ENCODE measurements around the gene AXIN1. TPM values are rescaled to one million over a fixed set of nuclear protein-coding genes. Genes with fewer than 3 reads are reported as not detected.
A peak's percentile ranks its signal among the peaks of the same experiment; 100 is the strongest.
"Not testable (repeated sequence)": the region's sequence is repeated elsewhere in the genome, so short reads cannot be mapped to it uniquely, and the experiment has no call there.

AXIN1 gene
- total RNA-seq, 1 donor from 2014 or later, result 29.1 TPM

DNA sequence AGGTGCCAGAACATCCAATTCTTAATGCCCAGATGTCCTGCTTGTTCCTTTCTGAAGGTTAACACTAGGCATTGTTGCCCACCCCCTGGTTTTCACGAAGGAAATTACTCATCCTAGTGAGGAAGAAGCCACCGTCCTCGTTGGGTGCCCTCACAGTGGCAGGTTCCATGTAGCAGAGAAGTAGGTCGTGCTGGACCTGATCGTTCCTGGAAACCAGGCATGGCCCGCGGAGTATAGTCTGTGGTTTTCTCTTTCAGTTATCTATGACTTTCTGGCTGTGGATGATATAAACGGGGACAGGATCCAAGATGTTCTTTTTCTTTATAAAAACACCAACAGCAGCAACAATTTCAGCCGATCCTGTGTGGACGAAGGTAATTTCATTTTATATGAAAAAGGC is 93.3 kb downstream of the AXIN1 start:
- Mint-ChIP-seq H3K4me1 (ENCODE audit: low read depth) (peaks cover 8% of the 10 kb centered on the region), H3K36me3 (ENCODE audit: low read depth) (peaks cover 18% of the 10 kb centered on the region), H3K27me3 (ENCODE audit: low read depth) (no peaks in the 10 kb centered on the region), H3K9me3 (no peaks in the 10 kb centered on the region), H3K27ac (no peak overlapping the region), H3K4me3 (ENCODE audit: low read depth) (no peak overlapping the region)
- intact Hi-C loops (cut with micrococcal nuclease), result no loop called here
- no peak for DNase-seq (ENCODE audit: low spot score)

DNA sequence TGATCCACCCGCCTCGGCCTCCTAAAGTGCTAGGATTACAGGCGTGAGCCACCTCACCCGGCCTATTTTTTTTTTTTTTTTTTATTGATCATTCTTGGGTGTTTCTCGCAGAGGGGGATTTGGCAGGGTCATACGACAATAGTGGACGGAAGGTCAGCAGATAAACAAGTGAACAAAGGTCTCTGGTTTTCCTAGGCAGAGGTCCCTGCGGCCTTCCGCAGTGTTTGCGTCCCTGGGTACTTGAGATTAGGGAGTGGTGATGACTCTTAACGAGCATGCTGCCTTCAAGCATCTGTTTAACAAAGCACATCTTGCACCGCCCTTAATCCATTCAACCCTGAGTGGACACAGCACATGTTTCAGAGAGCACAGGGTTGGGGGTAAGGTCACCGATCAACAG is 94.4 kb downstream of the AXIN1 start:
- intact Hi-C loops (cut with micrococcal nuclease); H3K4me3 Mint-ChIP-seq (ENCODE audit: low read depth); H3K27ac Mint-ChIP-seq; H3K27me3 Mint-ChIP-seq (ENCODE audit: low read depth); DNase-seq (ENCODE audit: low spot score); H3K9me3 Mint-ChIP-seq: not testable (repeated sequence)
- H3K36me3 Mint-ChIP-seq (ENCODE audit: low read depth), result peaks cover 20% of the 10 kb centered on the region
- H3K4me1 Mint-ChIP-seq (ENCODE audit: low read depth), result peaks cover 11% of the 10 kb centered on the region

DNA sequence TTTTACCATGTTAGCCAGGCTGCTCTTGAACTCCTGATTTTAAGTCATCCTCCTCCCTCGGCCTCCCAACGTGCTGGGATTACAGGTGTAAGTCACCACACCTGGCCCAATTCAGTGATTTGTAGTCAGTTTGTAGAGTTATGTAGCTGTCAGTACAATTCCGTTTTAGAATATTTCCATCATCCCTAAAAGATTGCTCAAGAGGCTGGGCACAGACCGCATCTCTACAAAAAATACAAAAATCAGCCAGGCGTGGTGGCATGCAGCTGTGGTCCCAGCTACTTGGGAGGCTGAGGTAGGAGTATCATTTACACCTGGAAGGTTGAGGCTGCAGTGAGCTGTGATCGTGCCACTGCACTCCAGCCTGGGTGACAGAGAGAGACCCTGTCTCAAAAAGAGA is 97.3 kb downstream of the AXIN1 start:
- no peaks in the 10 kb centered on the region for H3K9me3 Mint-ChIP-seq
- no peaks in the 10 kb centered on the region for H3K27me3 Mint-ChIP-seq (ENCODE audit: low read depth)
- H3K4me1 Mint-ChIP-seq (ENCODE audit: low read depth), result peaks cover 26% of the 10 kb centered on the region
- intact Hi-C loops (cut with micrococcal nuclease), result no loop called here
- no peak overlapping the region for H3K4me3 Mint-ChIP-seq (ENCODE audit: low read depth)
- DNase-seq (ENCODE audit: low spot score), result no peak
- peaks cover 20% of the 10 kb centered on the region for H3K36me3 Mint-ChIP-seq (ENCODE audit: low read depth)
- H3K27ac Mint-ChIP-seq, result no peak overlapping the region

DNA sequence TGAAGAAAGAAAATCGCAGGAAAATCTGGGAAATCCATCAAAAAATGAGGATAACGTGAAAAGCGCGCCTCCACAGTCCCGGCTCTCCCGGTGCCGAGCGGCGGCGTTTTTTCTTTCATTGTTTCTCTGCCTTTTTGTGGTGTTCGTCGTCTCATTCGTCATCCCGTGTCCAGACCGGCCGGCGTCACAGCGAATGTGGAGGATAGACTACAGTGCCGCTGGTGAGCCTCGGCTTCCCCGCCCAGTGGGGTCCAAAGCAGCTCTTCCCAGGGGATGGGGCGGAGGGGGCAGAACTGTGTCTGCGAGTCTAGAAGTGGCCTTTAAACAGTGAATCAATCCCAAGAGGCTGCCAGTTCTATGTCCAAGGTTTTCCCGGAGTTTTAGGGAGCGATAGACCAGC is 98.1 kb downstream of the AXIN1 start:
- H3K36me3 Mint-ChIP-seq (ENCODE audit: low read depth), result peaks cover 20% of the 10 kb centered on the region
- no peak for DNase-seq (ENCODE audit: low spot score)
- H3K4me1 Mint-ChIP-seq (ENCODE audit: low read depth), result peaks cover 27% of the 10 kb centered on the region
- H3K27me3 Mint-ChIP-seq (ENCODE audit: low read depth), result no peaks in the 10 kb centered on the region
- no peak overlapping the region for H3K27ac Mint-ChIP-seq
- H3K4me3 Mint-ChIP-seq (ENCODE audit: low read depth), result no peak overlapping the region
- intact Hi-C loops (cut with micrococcal nuclease), result no loop called here
- no peaks in the 10 kb centered on the region for H3K9me3 Mint-ChIP-seq

DNA sequence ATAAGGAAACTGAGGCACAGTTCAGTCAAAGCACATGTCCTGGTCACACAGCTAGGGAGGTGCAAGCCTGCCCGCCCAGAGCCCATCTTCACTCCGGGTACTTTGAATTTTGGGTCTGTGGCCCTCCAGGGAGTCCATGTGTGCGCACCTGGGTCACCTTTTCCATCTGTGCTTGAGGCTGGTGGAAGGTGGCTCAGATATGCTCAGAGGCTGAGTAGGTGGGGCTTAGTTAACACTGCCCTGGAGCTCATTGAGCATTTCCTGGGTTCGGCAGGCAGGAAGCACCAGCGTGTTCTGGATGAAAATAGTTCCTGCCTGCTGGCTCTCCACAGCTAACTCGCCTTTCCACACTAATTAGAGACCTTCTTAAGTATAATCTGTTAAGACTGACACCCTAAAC is 98.7 kb downstream of the AXIN1 start:
- intact Hi-C loops (cut with micrococcal nuclease), result no loop called here
- no peak for DNase-seq (ENCODE audit: low spot score)

DNA sequence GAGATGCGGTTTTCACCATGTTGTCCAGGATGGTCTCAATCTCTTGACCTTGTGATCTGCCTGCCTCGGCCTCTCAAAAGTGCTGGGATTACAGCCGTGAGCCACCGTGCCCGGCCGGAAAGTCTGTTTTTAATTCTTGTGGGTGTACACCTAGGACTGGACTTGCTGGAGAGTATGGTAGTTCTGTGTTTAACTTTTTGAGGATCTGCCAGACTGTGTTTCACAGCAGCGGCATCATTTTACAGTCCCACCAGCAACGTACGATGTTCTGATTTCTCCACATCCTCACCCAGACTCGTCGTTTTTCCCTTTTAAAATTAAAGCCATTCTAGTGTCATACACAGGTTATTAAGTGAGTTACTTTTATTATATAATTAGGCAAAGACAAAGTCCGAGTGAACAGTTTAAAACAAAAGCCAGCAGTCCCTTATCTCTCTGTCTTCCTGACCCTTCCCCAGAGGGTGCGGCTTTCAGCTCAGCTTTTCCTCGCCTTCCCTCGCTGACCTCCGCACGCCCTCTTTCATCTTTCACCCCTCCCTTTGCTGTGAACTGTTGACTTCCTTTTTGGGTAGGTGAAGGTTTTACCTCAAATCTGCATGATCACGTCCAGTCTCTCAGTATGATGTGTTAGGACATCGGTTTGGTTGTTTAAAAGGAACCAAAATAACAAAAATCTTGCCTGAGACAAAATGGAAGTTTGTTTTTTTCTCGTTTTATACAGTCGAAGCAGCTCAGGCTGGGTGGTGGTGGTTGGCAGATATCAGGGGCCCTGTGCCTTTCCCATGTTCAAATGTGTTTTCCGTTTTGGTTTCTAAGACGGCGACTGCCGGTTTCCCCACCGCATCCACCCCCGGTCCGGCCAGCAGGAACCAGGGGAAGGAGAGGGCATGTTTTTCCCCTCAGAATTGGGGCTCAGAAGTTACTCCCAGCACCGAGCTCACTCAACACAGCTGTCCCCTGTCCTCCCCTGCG is 99.9 kb downstream of the AXIN1 start:
- Mint-ChIP-seq H3K9me3 (no peaks in the 10 kb centered on the region), H3K36me3 (ENCODE audit: low read depth) (peaks cover 20% of the 10 kb centered on the region), H3K4me1 (ENCODE audit: low read depth) (peaks cover 27% of the 10 kb centered on the region), H3K27ac (peak overlapping the region; percentile 92), H3K4me3 (ENCODE audit: low read depth) (peak overlapping the region; percentile 80), H3K27me3 (ENCODE audit: low read depth) (no peaks in the 10 kb centered on the region)
- intact Hi-C loops (cut with micrococcal nuclease), result loop anchor here (1.0 kb wide), 1 partner anchor 17 kb away; no protein-coding TSS in a partner anchor
- peak; percentile 30 for DNase-seq (ENCODE audit: low spot score)

More for the DNA sequence above, 98.7 kb downstream of the AXIN1 start:
- peak overlapping the region; percentile 46 for H3K27ac Mint-ChIP-seq
- H3K4me3 Mint-ChIP-seq (ENCODE audit: low read depth), result no peak overlapping the region
- H3K27me3 Mint-ChIP-seq (ENCODE audit: low read depth), result no peaks in the 10 kb centered on the region
- H3K36me3 Mint-ChIP-seq (ENCODE audit: low read depth), result peaks cover 20% of the 10 kb centered on the region
- no peaks in the 10 kb centered on the region for H3K9me3 Mint-ChIP-seq
- H3K4me1 Mint-ChIP-seq (ENCODE audit: low read depth), result peaks cover 27% of the 10 kb centered on the region

DNA sequence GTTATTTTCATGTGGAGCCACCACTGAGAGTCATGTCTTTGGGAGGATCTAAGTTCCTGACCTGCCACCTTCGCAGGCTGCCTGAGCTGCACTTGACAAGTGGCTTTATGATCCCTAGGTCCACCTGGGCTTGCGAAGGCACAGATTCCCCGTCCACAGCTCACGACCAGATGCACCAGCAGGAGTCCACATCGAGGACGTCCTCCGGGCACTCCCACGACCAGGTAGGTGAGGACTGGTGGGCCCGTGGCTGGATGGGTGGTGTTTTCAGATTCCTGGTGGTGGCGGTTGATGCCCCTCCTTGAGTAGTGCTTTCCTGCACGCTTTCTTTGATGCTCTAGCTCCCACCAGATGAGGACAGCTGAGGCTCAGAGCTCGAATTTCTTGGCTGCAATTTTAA is 103.1 kb downstream of the AXIN1 start:
- peaks cover 19% of the 10 kb centered on the region for H3K4me1 Mint-ChIP-seq (ENCODE audit: low read depth)
- no peak overlapping the region for H3K4me3 Mint-ChIP-seq (ENCODE audit: low read depth)
- no peaks in the 10 kb centered on the region for H3K9me3 Mint-ChIP-seq
- intact Hi-C loops (cut with micrococcal nuclease), result no loop called here
- H3K27me3 Mint-ChIP-seq (ENCODE audit: low read depth), result no peaks in the 10 kb centered on the region
- no peak overlapping the region for H3K27ac Mint-ChIP-seq
- DNase-seq (ENCODE audit: low spot score), result no peak
- H3K36me3 Mint-ChIP-seq (ENCODE audit: low read depth), result peaks cover 9% of the 10 kb centered on the region

DNA sequence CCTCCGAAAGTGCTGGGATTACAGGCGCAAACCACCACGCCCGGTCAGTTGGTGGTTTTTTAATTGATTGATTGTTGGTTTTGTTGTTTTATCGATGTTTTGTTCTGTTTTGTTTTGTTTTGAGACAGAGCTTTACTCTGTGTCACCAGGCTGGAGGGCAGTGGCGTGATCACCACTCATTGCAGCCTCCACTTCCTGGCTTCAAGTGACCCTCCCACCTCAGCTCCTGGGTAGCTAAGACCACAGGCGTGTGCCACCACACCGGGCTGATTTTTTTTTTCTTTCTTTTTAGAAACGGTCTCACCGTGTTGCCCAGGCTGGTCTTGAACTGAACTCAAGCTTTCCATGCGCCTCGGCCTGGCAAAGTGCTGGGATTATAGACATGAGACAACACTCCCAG is 105.5 kb downstream of the AXIN1 start:
- Mint-ChIP-seq H3K27me3 (ENCODE audit: low read depth) (no peaks in the 10 kb centered on the region), H3K4me3 (ENCODE audit: low read depth) (no peak overlapping the region), H3K36me3 (ENCODE audit: low read depth) (peaks cover 2% of the 10 kb centered on the region), H3K9me3 (no peaks in the 10 kb centered on the region), H3K27ac (no peak overlapping the region), H3K4me1 (ENCODE audit: low read depth) (peaks cover 8% of the 10 kb centered on the region)
- intact Hi-C loops (cut with micrococcal nuclease), result no loop called here
- no peak for DNase-seq (ENCODE audit: low spot score)

DNA sequence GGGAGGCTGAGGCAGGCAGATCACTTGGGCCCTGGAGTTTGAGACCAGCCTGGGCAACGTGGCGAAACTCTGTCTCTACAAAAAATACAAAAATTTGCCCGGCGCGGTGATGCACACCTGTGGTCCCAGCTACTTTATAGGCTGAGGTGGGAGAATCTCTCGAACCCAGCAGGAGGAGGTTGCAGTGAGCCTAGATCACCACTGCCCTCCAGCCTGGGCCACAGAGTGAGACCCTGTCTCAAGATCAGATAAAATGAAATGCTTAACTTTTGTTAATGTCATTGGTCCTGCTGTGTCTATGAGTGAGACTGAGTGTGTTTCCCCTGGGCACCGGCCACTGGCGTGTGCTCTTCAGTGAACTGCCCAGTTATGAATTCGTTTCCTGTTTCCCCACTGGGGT is 107.4 kb downstream of the AXIN1 start:
- no peaks in the 10 kb centered on the region for H3K9me3 Mint-ChIP-seq
- no peaks in the 10 kb centered on the region for H3K36me3 Mint-ChIP-seq (ENCODE audit: low read depth)
- no peak for DNase-seq (ENCODE audit: low spot score)
- no peaks in the 10 kb centered on the region for H3K27me3 Mint-ChIP-seq (ENCODE audit: low read depth)
- no peak overlapping the region for H3K4me3 Mint-ChIP-seq (ENCODE audit: low read depth)
- H3K27ac Mint-ChIP-seq, result no peak overlapping the region
- H3K4me1 Mint-ChIP-seq (ENCODE audit: low read depth), result peaks cover 5% of the 10 kb centered on the region
- intact Hi-C loops (cut with micrococcal nuclease), result no loop called here

DNA sequence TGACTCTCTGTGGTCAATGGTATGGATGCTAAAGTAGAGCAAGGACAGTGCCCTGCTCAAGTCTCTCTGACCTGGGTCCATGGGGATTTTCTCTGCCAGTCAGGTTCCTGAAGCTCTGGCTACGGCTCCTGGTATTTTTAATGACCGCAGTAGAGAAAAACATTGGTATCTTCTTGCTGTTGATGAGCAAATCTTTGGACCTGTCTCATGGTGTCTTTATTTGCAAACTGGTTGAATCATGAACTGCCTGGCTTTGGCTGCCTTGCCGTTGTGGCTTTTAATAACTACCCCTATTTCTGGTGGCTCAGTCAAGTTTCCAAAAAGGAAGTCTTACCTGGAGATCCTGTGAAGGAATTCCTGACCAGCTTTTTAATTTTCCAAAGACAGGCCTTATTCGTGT is 109.2 kb downstream of the AXIN1 start:
- Mint-ChIP-seq H3K4me3 (ENCODE audit: low read depth) (no peak overlapping the region), H3K27ac (no peak overlapping the region), H3K9me3 (no peaks in the 10 kb centered on the region), H3K4me1 (ENCODE audit: low read depth) (peaks cover 9% of the 10 kb centered on the region), H3K27me3 (ENCODE audit: low read depth) (no peaks in the 10 kb centered on the region), H3K36me3 (ENCODE audit: low read depth) (no peaks in the 10 kb centered on the region)
- intact Hi-C loops (cut with micrococcal nuclease), result no loop called here
- DNase-seq (ENCODE audit: low spot score), result no peak

DNA sequence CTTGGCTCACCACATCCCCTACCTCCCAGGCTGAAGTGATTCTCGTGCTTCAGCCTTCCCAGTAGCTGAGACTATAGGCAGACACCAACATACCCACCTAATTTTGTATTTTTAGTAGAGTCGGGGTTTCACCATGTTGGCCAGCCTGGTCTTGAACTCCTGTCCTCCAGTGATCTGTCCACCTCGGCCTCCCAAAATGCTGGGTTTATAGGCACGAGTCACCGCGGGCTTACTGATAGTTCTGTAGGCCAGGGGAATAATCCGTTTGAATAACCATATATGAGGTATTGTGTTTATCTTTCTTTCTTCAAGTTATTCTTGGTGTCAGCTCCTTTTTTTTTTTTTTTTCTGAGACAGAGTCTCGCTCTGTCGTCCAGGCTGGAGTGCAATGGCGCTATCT is 110.2 kb downstream of the AXIN1 start:
- no peak overlapping the region for H3K4me3 Mint-ChIP-seq (ENCODE audit: low read depth)
- H3K36me3 Mint-ChIP-seq (ENCODE audit: low read depth), result peaks cover 1% of the 10 kb centered on the region
- no peaks in the 10 kb centered on the region for H3K27me3 Mint-ChIP-seq (ENCODE audit: low read depth)
- H3K4me1 Mint-ChIP-seq (ENCODE audit: low read depth), result peaks cover 11% of the 10 kb centered on the region
- H3K27ac Mint-ChIP-seq, result no peak overlapping the region
- intact Hi-C loops (cut with micrococcal nuclease), result no loop called here
- H3K9me3 Mint-ChIP-seq, result no peaks in the 10 kb centered on the region
- DNase-seq (ENCODE audit: low spot score), result no peak

DNA sequence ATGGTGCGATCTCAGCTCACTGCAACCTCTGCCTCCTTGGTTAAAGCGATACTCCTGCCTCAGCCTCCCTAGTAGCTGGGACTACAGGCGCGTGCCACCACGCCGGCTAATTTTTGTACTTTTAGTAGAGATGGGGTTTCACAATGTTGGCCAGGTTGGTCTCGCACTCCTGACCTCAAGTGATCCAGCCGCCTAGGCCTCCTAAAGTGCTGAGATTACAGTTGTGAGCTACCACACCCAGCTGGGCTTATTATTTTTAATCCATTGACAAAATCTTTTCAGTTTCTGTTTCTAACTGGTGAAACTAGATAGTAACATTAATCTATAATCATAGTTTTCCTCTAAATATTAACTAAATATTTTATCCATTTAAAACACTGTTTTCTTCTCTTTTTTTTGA is 112.0 kb downstream of the AXIN1 start:
- no peaks in the 10 kb centered on the region for H3K9me3 Mint-ChIP-seq
- H3K4me3 Mint-ChIP-seq (ENCODE audit: low read depth), result no peak overlapping the region
- intact Hi-C loops (cut with micrococcal nuclease), result no loop called here
- H3K27me3 Mint-ChIP-seq (ENCODE audit: low read depth), result no peaks in the 10 kb centered on the region
- no peak overlapping the region for H3K27ac Mint-ChIP-seq
- H3K36me3 Mint-ChIP-seq (ENCODE audit: low read depth), result peaks cover 5% of the 10 kb centered on the region
- H3K4me1 Mint-ChIP-seq (ENCODE audit: low read depth), result peaks cover 15% of the 10 kb centered on the region
- DNase-seq (ENCODE audit: low spot score), result no peak

DNA sequence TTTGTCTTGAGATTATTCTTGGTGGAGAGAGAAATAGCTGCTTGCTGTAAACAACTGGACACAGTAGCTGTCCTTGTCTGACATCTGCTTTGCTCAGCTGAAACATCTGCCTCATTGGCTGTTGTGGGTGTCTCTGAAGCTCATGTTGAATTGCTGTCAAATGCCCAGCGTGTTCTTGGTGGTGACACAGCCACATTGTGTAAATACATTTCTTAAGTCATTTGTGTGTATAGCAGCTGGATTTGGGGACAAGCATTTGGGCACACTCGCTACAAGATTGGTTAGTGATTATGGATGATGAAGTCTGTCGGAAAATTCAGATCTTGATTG is 112.6 kb downstream of the AXIN1 start:
- no peak for DNase-seq (ENCODE audit: low spot score)
- intact Hi-C loops (cut with micrococcal nuclease), result no loop called here
- Mint-ChIP-seq H3K36me3 (ENCODE audit: low read depth) (peaks cover 5% of the 10 kb centered on the region), H3K27me3 (ENCODE audit: low read depth) (no peaks in the 10 kb centered on the region), H3K4me1 (ENCODE audit: low read depth) (peaks cover 19% of the 10 kb centered on the region), H3K27ac (no peak overlapping the region), H3K9me3 (no peaks in the 10 kb centered on the region), H3K4me3 (ENCODE audit: low read depth) (no peak overlapping the region)

All from activated T-helper 2 cell treated with anti-CD3 and anti-CD28 coated beads, Interferon-gamma antibody, Interleukin-2, Interleukin-4, amounts not matched to agents 10 μg/mL and 5 μg/mL and 100 μg/mL, durations not matched to agents 14 hours and 24 hours and 36 hours (primary cell).